H1 (cell line): ENCODE results near the gene CPED1. TPM values are rescaled to one million over a fixed set of nuclear protein-coding genes. Genes with fewer than 3 reads are reported as not detected.

Experiments used
- BCL11A ChIP-seq, 2 experiments: IDR thresholded peaks; one replicate each; pipeline ENCODE4 v1.6.1; 2011; ENCODE audit warnings: low read depth in 2 of 2, low read length in 2 of 2, mild to moderate bottlenecking in 2 of 2
- BRCA1 ChIP-seq: IDR thresholded peaks from 2 replicates; pipeline ENCODE4 v1.6.1; 2012; ENCODE audit warnings: low read depth, low read length, improper control_type of control experiment
- FOSL1 ChIP-seq: IDR thresholded peaks from 2 replicates; pipeline ENCODE4 v1.6.1; 2011; ENCODE audit warnings: mild to moderate bottlenecking, low read depth, low read length, moderate library complexity; ENCODE audit not compliant: insufficient read depth
- HDAC6 ChIP-seq: IDR thresholded peaks from one replicate; pipeline ENCODE4 v1.7.1; 2012; ENCODE audit warnings: low read depth, mild to moderate bottlenecking, inconsistent platforms, low read length, moderate library complexity
- SP4 ChIP-seq: IDR thresholded peaks from 2 replicates; pipeline ENCODE4 v1.6.1; 2012; ENCODE audit warnings: low read length, inconsistent platforms
- TBP ChIP-seq: IDR thresholded peaks from 2 replicates; pipeline ENCODE4 v1.6.1; 2011; ENCODE audit warnings: low read depth, low read length, improper control_type of control experiment
- TCF12 ChIP-seq: IDR thresholded peaks from 2 replicates; pipeline ENCODE4 v1.6.1; 2011; ENCODE audit warnings: low read depth, mild to moderate bottlenecking, low read length
- polyA plus RNA-seq, 7 experiments: library from polyadenylated mRNA; depleted of rRNA in 3 of 7; stranded (reverse) in 5 of 7; unstranded in 2 of 7; fragments of >200 nt in 5 of 7; fragments of 200-250 nt in 2 of 7; gene quantifications; 1 replicate in 5 of 7; 2 replicates in 1 of 7; 4 replicates in 1 of 7; pipeline versions ENCODE4 v1.2.1 to v1.2.3, GENCODE V29; 2011 to 2013; ENCODE audit warnings: missing spikeins in 2 of 7, mixed read lengths in 2 of 7
- total RNA-seq: library from RNA; stranded (reverse); fragmentation: NEBNext Ultra II Directional; extraction: Animal tissue kit (Norgen Biotek cat#: 25700); gene quantifications from 2 replicates; pipeline ENCODE4 v1.2.1, GENCODE V29; 2021
- TF ChIP-seq, protein P1 (sequence below): fragments of 300-600 bp; sonication (generic); IDR thresholded peaks from 2 replicates; pipeline ENCODE4 v1.7.1; 2012; ENCODE audit warnings: low read length, moderate library complexity, mild to moderate bottlenecking, inconsistent platforms; ENCODE audit not compliant: insufficient replicate concordance
- TF ChIP-seq, protein P2 (sequence below): IDR thresholded peaks from 2 replicates; pipeline ENCODE4 v1.6.1; 2012; ENCODE audit warnings: low read length, inconsistent platforms

Gene CPED1
- total and polyA plus RNA-seq, 2 of the 8 experiments (the other 6 are each of a cell fraction or from before 2014, with no cell fraction given): 0.08 to 0.39 TPM

DNA sequence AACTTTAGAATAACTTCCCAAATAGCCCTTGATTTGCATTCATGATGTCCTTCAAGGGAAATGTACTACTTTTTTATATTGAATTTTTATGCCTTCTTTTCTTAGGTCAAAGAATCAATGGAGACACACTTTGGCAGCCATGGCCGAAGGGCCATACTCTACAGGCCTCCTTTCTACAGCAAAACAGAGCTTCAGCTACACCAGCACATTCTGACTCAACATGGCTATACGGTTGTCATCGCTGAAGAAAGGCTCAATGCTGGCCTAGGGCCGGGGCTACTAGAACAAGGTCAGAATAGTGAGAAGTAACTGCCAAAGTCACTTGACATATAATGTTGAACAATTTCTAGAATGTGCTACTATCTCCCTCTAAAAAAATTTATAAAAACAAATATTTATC lies 27.0 kb downstream of the CPED1 start (continued):
- TF ChIP-seq, protein P1, sequence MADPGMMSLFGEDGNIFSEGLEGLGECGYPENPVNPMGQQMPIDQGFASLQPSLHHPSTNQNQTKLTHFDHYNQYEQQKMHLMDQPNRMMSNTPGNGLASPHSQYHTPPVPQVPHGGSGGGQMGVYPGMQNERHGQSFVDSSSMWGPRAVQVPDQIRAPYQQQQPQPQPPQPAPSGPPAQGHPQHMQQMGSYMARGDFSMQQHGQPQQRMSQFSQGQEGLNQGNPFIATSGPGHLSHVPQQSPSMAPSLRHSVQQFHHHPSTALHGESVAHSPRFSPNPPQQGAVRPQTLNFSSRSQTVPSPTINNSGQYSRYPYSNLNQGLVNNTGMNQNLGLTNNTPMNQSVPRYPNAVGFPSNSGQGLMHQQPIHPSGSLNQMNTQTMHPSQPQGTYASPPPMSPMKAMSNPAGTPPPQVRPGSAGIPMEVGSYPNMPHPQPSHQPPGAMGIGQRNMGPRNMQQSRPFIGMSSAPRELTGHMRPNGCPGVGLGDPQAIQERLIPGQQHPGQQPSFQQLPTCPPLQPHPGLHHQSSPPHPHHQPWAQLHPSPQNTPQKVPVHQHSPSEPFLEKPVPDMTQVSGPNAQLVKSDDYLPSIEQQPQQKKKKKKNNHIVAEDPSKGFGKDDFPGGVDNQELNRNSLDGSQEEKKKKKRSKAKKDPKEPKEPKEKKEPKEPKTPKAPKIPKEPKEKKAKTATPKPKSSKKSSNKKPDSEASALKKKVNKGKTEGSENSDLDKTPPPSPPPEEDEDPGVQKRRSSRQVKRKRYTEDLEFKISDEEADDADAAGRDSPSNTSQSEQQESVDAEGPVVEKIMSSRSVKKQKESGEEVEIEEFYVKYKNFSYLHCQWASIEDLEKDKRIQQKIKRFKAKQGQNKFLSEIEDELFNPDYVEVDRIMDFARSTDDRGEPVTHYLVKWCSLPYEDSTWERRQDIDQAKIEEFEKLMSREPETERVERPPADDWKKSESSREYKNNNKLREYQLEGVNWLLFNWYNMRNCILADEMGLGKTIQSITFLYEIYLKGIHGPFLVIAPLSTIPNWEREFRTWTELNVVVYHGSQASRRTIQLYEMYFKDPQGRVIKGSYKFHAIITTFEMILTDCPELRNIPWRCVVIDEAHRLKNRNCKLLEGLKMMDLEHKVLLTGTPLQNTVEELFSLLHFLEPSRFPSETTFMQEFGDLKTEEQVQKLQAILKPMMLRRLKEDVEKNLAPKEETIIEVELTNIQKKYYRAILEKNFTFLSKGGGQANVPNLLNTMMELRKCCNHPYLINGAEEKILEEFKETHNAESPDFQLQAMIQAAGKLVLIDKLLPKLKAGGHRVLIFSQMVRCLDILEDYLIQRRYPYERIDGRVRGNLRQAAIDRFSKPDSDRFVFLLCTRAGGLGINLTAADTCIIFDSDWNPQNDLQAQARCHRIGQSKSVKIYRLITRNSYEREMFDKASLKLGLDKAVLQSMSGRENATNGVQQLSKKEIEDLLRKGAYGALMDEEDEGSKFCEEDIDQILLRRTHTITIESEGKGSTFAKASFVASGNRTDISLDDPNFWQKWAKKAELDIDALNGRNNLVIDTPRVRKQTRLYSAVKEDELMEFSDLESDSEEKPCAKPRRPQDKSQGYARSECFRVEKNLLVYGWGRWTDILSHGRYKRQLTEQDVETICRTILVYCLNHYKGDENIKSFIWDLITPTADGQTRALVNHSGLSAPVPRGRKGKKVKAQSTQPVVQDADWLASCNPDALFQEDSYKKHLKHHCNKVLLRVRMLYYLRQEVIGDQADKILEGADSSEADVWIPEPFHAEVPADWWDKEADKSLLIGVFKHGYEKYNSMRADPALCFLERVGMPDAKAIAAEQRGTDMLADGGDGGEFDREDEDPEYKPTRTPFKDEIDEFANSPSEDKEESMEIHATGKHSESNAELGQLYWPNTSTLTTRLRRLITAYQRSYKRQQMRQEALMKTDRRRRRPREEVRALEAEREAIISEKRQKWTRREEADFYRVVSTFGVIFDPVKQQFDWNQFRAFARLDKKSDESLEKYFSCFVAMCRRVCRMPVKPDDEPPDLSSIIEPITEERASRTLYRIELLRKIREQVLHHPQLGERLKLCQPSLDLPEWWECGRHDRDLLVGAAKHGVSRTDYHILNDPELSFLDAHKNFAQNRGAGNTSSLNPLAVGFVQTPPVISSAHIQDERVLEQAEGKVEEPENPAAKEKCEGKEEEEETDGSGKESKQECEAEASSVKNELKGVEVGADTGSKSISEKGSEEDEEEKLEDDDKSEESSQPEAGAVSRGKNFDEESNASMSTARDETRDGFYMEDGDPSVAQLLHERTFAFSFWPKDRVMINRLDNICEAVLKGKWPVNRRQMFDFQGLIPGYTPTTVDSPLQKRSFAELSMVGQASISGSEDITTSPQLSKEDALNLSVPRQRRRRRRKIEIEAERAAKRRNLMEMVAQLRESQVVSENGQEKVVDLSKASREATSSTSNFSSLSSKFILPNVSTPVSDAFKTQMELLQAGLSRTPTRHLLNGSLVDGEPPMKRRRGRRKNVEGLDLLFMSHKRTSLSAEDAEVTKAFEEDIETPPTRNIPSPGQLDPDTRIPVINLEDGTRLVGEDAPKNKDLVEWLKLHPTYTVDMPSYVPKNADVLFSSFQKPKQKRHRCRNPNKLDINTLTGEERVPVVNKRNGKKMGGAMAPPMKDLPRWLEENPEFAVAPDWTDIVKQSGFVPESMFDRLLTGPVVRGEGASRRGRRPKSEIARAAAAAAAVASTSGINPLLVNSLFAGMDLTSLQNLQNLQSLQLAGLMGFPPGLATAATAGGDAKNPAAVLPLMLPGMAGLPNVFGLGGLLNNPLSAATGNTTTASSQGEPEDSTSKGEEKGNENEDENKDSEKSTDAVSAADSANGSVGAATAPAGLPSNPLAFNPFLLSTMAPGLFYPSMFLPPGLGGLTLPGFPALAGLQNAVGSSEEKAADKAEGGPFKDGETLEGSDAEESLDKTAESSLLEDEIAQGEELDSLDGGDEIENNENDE: no peak
- TF ChIP-seq HDAC6 (no peak), TBP (no peak), SP4 (no peak), BRCA1 (no peak), BCL11A (IDR thresholded peaks at IDR 0.05; ENCODE audit: low read depth in 2 of 2, low read length in 2 of 2) (no peak), FOSL1 (no peak), TCF12 (no peak)
- TF ChIP-seq, protein P2, sequence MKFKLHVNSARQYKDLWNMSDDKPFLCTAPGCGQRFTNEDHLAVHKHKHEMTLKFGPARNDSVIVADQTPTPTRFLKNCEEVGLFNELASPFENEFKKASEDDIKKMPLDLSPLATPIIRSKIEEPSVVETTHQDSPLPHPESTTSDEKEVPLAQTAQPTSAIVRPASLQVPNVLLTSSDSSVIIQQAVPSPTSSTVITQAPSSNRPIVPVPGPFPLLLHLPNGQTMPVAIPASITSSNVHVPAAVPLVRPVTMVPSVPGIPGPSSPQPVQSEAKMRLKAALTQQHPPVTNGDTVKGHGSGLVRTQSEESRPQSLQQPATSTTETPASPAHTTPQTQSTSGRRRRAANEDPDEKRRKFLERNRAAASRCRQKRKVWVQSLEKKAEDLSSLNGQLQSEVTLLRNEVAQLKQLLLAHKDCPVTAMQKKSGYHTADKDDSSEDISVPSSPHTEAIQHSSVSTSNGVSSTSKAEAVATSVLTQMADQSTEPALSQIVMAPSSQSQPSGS: no peak
- TF ChIP-seq, all 59 proteins: peak for 0
